ENCODE measurements around the gene DAB1. TPM values are rescaled to one million over a fixed set of nuclear protein-coding genes. Genes with fewer than 3 reads are reported as not detected.

DAB1 gene
- polyA plus RNA-seq, 1 donor from 2014 or later, result 11.4 TPM

GRCh38 chr1:57172040-57172439, 251.8 kb downstream of the DAB1 start:
- H3K9me3 ChIP-seq (ENCODE audit: low read length), result no peaks in the 10 kb centered on the region
- no peak overlapping the region for H2AFZ ChIP-seq (ENCODE audit: low read depth, low read length)
- no peaks in the 10 kb centered on the region for H3K79me2 ChIP-seq (replicated peaks; ENCODE audit: insufficient read depth, low read length)
- TF ChIP-seq POLR2AphosphoS5 (IDR thresholded peaks at IDR 0.05) (no peak), MXI1 (conservative IDR thresholded peaks at IDR 0.05; ENCODE audit: poor library complexity, severe bottlenecking) (no peak), RAD21 (conservative IDR thresholded peaks at IDR 0.05) (no peak), REST (IDR thresholded peaks at IDR 0.05; ENCODE audit: borderline replicate concordance) (no peak), CTCF (IDR thresholded peaks at IDR 0.05; ENCODE audit: poor library complexity, severe bottlenecking) (no peak), EZH2 (IDR thresholded peaks at IDR 0.05; ENCODE audit: borderline replicate concordance, insufficient read depth, low read length, poor library complexity, severe bottlenecking) (no peak), TAF1 (IDR thresholded peaks at IDR 0.05; ENCODE audit: low read depth) (no peak), SMC3 (conservative IDR thresholded peaks at IDR 0.05; ENCODE audit: poor library complexity) (no peak), EP300 (conservative IDR thresholded peaks at IDR 0.05; ENCODE audit: poor library complexity, severe bottlenecking) (no peak)
- H3K36me3 ChIP-seq (ENCODE audit: insufficient read depth, low read length), result no peaks in the 10 kb centered on the region
- H3K9ac ChIP-seq (ENCODE audit: low read length), result no peak overlapping the region
- H3K27ac ChIP-seq (ENCODE audit: low read length), result no peak overlapping the region
- H3F3A ChIP-seq (ENCODE audit: insufficient read depth, low read length, poor library complexity, severe bottlenecking), result no peaks in the 10 kb centered on the region
- H3K4me3 ChIP-seq (ENCODE audit: low read length), result no peak overlapping the region
- H3K27me3 ChIP-seq (ENCODE audit: insufficient read depth, low read depth, low read length), result no peaks in the 10 kb centered on the region
- no peaks in the 10 kb centered on the region for H3K9me2 ChIP-seq (ENCODE audit: insufficient read depth, low read length)
- H3K4me2 ChIP-seq (ENCODE audit: low read length), result no peak overlapping the region
- H4K20me1 ChIP-seq (ENCODE audit: insufficient read depth), result no peaks in the 10 kb centered on the region

- Histone ChIP-seq H3K27me3 (ENCODE audit: insufficient read depth, low read depth, low read length) (no peaks in the 10 kb centered on the region), H2AFZ (ENCODE audit: low read depth, low read length) (no peak overlapping the region), H3K9me3 (ENCODE audit: low read length) (no peaks in the 10 kb centered on the region), H3K27ac (ENCODE audit: low read length) (no peak overlapping the region), H3K9ac (ENCODE audit: low read length) (no peak overlapping the region), H3K79me2 (replicated peaks; ENCODE audit: insufficient read depth, low read length) (no peaks in the 10 kb centered on the region), H4K20me1 (ENCODE audit: insufficient read depth) (no peaks in the 10 kb centered on the region), H3F3A (ENCODE audit: insufficient read depth, low read length, poor library complexity, severe bottlenecking) (no peaks in the 10 kb centered on the region), H3K36me3 (ENCODE audit: insufficient read depth, low read length) (no peaks in the 10 kb centered on the region), H3K4me3 (ENCODE audit: low read length) (no peak overlapping the region), H3K4me2 (ENCODE audit: low read length) (no peak overlapping the region), H3K9me2 (ENCODE audit: insufficient read depth, low read length) (no peaks in the 10 kb centered on the region)
- TF ChIP-seq CTCF (IDR thresholded peaks at IDR 0.05; ENCODE audit: poor library complexity, severe bottlenecking) (no peak), MXI1 (conservative IDR thresholded peaks at IDR 0.05; ENCODE audit: poor library complexity, severe bottlenecking) (no peak), RAD21 (conservative IDR thresholded peaks at IDR 0.05) (no peak), SMC3 (conservative IDR thresholded peaks at IDR 0.05; ENCODE audit: poor library complexity) (no peak), EZH2 (IDR thresholded peaks at IDR 0.05; ENCODE audit: borderline replicate concordance, insufficient read depth, low read length, poor library complexity, severe bottlenecking) (no peak), EP300 (conservative IDR thresholded peaks at IDR 0.05; ENCODE audit: poor library complexity, severe bottlenecking) (no peak), POLR2AphosphoS5 (IDR thresholded peaks at IDR 0.05) (no peak), TAF1 (IDR thresholded peaks at IDR 0.05; ENCODE audit: low read depth) (no peak), REST (IDR thresholded peaks at IDR 0.05; ENCODE audit: borderline replicate concordance) (no peak)
Measured at GRCh38 chr1:57167997-57168396, 255.9 kb downstream of the DAB1 start.

Measured in neural cell (in vitro differentiated cells).